Nephron progenitor cell (in vitro differentiated cells): ENCODE measurements around the gene APCDD1.

Experiments
- DNase-seq: peaks from one replicate; pipeline ENCODE4 v3.0.0; 2021
- H3K27ac Mint-ChIP-seq: 2 replicates; pipeline ENCODE4 v1.8.0; 2021; ENCODE audit warnings: mild to moderate bottlenecking, moderate library complexity, mixed read lengths
- H3K27me3 Mint-ChIP-seq: 2 replicates; pipeline ENCODE4 v1.8.0; 2021; ENCODE audit warnings: mild to moderate bottlenecking, low read depth, mixed read lengths; ENCODE audit not compliant: poor library complexity
- H3K36me3 Mint-ChIP-seq: 2 replicates; pipeline ENCODE4 v1.8.0; 2021; ENCODE audit warnings: low read depth, mixed read lengths
- H3K4me1 Mint-ChIP-seq: 2 replicates; pipeline ENCODE4 v1.8.0; 2021; ENCODE audit warnings: mixed read lengths
- H3K4me3 Mint-ChIP-seq: 2 replicates; pipeline ENCODE4 v1.8.0; 2021; ENCODE audit warnings: mild to moderate bottlenecking, moderate library complexity, mixed read lengths
- H3K9me3 Mint-ChIP-seq: 2 replicates; pipeline ENCODE4 v1.8.0; 2021; ENCODE audit warnings: mild to moderate bottlenecking, moderate library complexity, mixed read lengths
- CTCF ChIP-seq: fragments of 200-600 bp; sonication (generic); IDR thresholded peaks from 2 replicates; pipeline ENCODE4 v1.5.0; 2021; ENCODE audit warnings: antibody characterized with exemption

Gene APCDD1

GRCh38 chr18:10437837-10438236, 16.6 kb upstream of the APCDD1 start:
- Mint-ChIP-seq H3K9me3 (no peaks in the 10 kb centered on the region), H3K4me1 (peaks cover 42% of the 10 kb centered on the region), H3K36me3 (no peaks in the 10 kb centered on the region), H3K27me3 (no peaks in the 10 kb centered on the region), H3K4me3 (no peak overlapping the region), H3K27ac (no peak overlapping the region)
- TF ChIP-seq CTCF = peak; percentile 46
- DNase-seq = no peak

- H3K4me1 Mint-ChIP-seq = peaks cover 40% of the 10 kb centered on the region
- no peak for DNase-seq
- peaks cover under 1% of the 10 kb centered on the region for H3K27me3 Mint-ChIP-seq
- H3K4me3 Mint-ChIP-seq = no peak overlapping the region
- H3K9me3 Mint-ChIP-seq = no peaks in the 10 kb centered on the region
- TF ChIP-seq CTCF = no peak
- no peaks in the 10 kb centered on the region for H3K36me3 Mint-ChIP-seq
- H3K27ac Mint-ChIP-seq = no peak overlapping the region
Measured at GRCh38 chr18:10439898-10440297, 14.5 kb upstream of the APCDD1 start.

GRCh38 chr18:10440884-10441283, 13.6 kb upstream of the APCDD1 start:
- DNase-seq = no peak
- H3K9me3 Mint-ChIP-seq = no peaks in the 10 kb centered on the region
- peaks cover 39% of the 10 kb centered on the region for H3K4me1 Mint-ChIP-seq
- H3K4me3 Mint-ChIP-seq = no peak overlapping the region
- peaks cover 4% of the 10 kb centered on the region for H3K27me3 Mint-ChIP-seq
- no peak overlapping the region for H3K27ac Mint-ChIP-seq
- H3K36me3 Mint-ChIP-seq = no peaks in the 10 kb centered on the region
- TF ChIP-seq CTCF = no peak

- H3K36me3 Mint-ChIP-seq = no peaks in the 10 kb centered on the region
- peaks cover 39% of the 10 kb centered on the region for H3K4me1 Mint-ChIP-seq
- DNase-seq = no peak
- no peak for TF ChIP-seq CTCF
- H3K27me3 Mint-ChIP-seq = peaks cover 4% of the 10 kb centered on the region
- H3K27ac Mint-ChIP-seq = no peak overlapping the region
- H3K9me3 Mint-ChIP-seq = no peaks in the 10 kb centered on the region
- no peak overlapping the region for H3K4me3 Mint-ChIP-seq
Measured at GRCh38 chr18:10441472-10441871, 13.0 kb upstream of the APCDD1 start.

- Mint-ChIP-seq H3K4me3 (no peak overlapping the region), H3K27me3 (peaks cover 4% of the 10 kb centered on the region), H3K4me1 (peaks cover 39% of the 10 kb centered on the region), H3K36me3 (no peaks in the 10 kb centered on the region), H3K27ac (peak overlapping the region; percentile 60), H3K9me3 (no peaks in the 10 kb centered on the region)
- no peak for TF ChIP-seq CTCF
- no peak for DNase-seq
Measured at GRCh38 chr18:10442551-10442971, 11.9 kb upstream of the APCDD1 start.

GRCh38 chr18:10443001-10443400, 11.4 kb upstream of the APCDD1 start:
- Mint-ChIP-seq H3K9me3 (no peaks in the 10 kb centered on the region), H3K36me3 (no peaks in the 10 kb centered on the region), H3K4me3 (no peak overlapping the region), H3K4me1 (peaks cover 41% of the 10 kb centered on the region), H3K27me3 (peaks cover 4% of the 10 kb centered on the region), H3K27ac (no peak overlapping the region)
- DNase-seq = no peak
- TF ChIP-seq CTCF = no peak
